ENCODE data around the gene MYBBP1A. TPM values are rescaled to one million over a fixed set of nuclear protein-coding genes. Genes with fewer than 3 reads are reported as not detected.

MYBBP1A gene
- total and polyA plus RNA-seq, 7 donors, result 28.5 to 63.2 (median 41.0) TPM

DNA sequence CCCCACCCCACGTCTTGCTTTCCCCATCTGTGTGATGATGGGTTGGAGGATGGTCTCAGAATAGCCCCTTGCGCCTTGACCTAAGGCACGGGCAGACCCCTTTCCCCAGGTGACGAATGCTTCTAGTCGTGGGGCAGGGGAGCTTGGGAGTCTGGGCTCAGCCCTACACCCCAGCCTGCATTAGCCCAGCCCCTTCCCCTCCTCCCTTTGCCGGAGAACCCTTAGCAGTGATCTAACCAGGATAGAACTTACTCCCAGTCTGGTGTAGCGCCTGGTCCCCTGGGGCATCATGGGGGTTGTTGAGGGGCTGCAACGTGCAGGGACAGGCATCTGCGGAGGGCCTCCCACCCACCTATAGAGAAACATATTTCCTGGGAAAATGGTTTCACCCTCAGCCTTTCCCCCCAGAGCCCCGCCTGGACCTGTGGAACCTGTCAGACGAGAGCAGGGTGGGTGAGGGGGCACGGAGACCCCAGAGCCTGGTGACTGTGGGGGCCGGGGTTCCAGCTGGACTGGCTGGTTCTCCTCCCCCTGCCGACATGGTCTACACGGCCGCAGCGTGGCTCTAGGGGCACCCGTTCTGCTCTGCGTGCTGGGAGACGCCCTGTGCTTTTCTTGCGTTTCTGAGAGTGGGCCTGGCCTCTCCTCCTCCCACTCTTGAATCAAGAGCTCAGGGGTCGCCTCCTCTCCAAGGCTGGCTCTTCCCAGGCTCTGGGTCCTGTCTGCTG, 33.9 kb upstream of the MYBBP1A start:
- H3K27me3 ChIP-seq (ENCODE audit: insufficient read depth in 3 of 3, low read length in 2 of 3), result no peaks in the 10 kb centered on the region
- H3K4me1 ChIP-seq, result peaks cover 44% of the 10 kb centered on the region
- ATAC-seq, result no peak
- DNase-seq, result peak in 1 of 2 donors; percentile 46
- peak overlapping the region; percentile 99 for H3K27ac ChIP-seq
- intact Hi-C loops (cut with DNase I), result no loop called here
- H3K36me3 ChIP-seq (ENCODE audit: insufficient read depth in 1 of 2, low read depth in 1 of 2), result peaks cover 0 to 30% of the 10 kb centered on the region in 2 donors
- TF ChIP-seq CTCF (IDR thresholded peaks at IDR 0.05), result no peak
- H3K4me3 ChIP-seq, result peak overlapping the region; percentile 81
- WGBS, 3 donors, result 73 to 83% (median 74%) methylated on average over 20 to 22 of the region's 22 CpGs
- H3K9me3 ChIP-seq, result no peaks in the 10 kb centered on the region

DNA sequence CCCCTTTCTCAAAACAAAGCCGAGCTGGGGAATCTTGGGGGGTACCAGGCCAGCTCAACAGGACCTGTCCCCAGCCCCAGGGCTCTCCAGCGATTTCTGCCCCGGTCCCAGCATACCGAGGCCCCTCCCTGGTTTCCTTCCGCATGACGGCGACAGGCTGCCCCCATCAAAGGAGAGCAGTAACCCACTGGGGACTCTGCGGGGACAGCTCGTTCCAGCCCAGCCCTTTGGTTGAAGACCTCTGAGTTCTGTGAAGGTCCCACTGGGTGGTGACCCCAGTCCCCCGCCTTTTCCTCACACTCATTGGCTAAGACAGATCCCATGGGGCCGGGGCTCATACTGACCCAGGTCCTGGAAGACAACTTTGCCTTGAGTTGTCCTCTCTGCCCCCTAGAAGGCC, 33.2 kb upstream of the MYBBP1A start:
- H3K4me3 ChIP-seq, result peak overlapping the region; percentile 81
- peak overlapping the region; percentile 99 for H3K27ac ChIP-seq
- no peak for TF ChIP-seq CTCF (IDR thresholded peaks at IDR 0.05)
- intact Hi-C loops (cut with DNase I), result no loop called here
- H3K36me3 ChIP-seq (ENCODE audit: insufficient read depth in 1 of 2, low read depth in 1 of 2), result peaks cover 0 to 23% of the 10 kb centered on the region in 2 donors
- peak in 1 of 2 donors; percentile 78 for DNase-seq
- ATAC-seq, result no peak
- no peaks in the 10 kb centered on the region for H3K9me3 ChIP-seq
- no peaks in the 10 kb centered on the region for H3K27me3 ChIP-seq (ENCODE audit: insufficient read depth in 3 of 3, low read length in 2 of 3)
- WGBS, 3 donors, result 49 to 70% (median 63%) methylated on average over 11 of the region's 11 CpGs
- peaks cover 45% of the 10 kb centered on the region for H3K4me1 ChIP-seq

DNA sequence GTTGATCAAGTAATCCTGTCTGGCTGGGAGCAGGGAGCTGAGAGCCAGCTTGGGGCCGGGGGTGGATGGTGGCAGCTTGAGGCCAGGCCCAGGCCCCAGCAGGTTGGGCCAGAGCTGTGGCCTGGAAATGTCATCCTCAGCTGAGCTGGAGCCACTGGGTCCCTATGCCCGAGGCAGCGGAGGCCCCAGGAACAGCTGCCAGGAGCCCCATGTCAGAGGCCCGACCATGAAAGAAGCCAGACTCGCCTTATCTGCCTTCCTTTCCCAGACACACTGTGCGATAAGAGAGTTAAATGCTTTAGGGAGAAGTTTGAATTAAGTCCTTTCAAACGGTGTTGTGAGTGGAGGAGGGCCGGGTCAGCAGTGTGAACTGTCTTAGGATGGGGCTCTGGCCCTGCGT, 32.6 kb upstream of the MYBBP1A start:
- peak in 1 of 4 donors; percentile 10 for ATAC-seq
- peak overlapping the region; percentile 81 for H3K4me3 ChIP-seq
- intact Hi-C loops (cut with DNase I), result loop anchor here in 1 of 2 donors (2.0 kb wide), 1 partner anchor 13 kb away; no protein-coding TSS in a partner anchor

GRCh38 chr17:4587195-4587594, 32.0 kb upstream of the MYBBP1A start:
- no peaks in the 10 kb centered on the region for H3K27me3 ChIP-seq (ENCODE audit: insufficient read depth in 3 of 3, low read length in 2 of 3)
- H3K36me3 ChIP-seq (ENCODE audit: insufficient read depth in 1 of 2, low read depth in 1 of 2), result peaks cover 0 to 11% of the 10 kb centered on the region in 2 donors
- no peaks in the 10 kb centered on the region for H3K9me3 ChIP-seq
- ATAC-seq (peak in 2 of 4 donors; percentile 4 to 5), DNase-seq (peak in 1 of 2 donors; percentile 68)
- peak overlapping the region; percentile 99 for H3K27ac ChIP-seq
- WGBS, 3 donors, result 38 to 69% (median 56%) methylated on average over 7 of the region's 7 CpGs
- no peak for TF ChIP-seq CTCF (IDR thresholded peaks at IDR 0.05)
- H3K4me3 ChIP-seq, result peak overlapping the region; percentile 81
- intact Hi-C loops (cut with DNase I), result loop anchor here in 1 of 2 donors (2.0 kb wide), 1 partner anchor 14 kb away; no protein-coding TSS in a partner anchor
- peaks cover 43% of the 10 kb centered on the region for H3K4me1 ChIP-seq

More for the DNA sequence above, 32.6 kb upstream of the MYBBP1A start:
- WGBS, 3 donors, result 32 to 64% (median 38%) methylated on average over 9 of the region's 9 CpGs
- Histone ChIP-seq H3K4me1 (peaks cover 45% of the 10 kb centered on the region), H3K9me3 (no peaks in the 10 kb centered on the region), H3K27me3 (ENCODE audit: insufficient read depth in 3 of 3, low read length in 2 of 3) (no peaks in the 10 kb centered on the region), H3K36me3 (ENCODE audit: insufficient read depth in 1 of 2, low read depth in 1 of 2) (peaks cover 0 to 17% of the 10 kb centered on the region in 2 donors), H3K27ac (peak overlapping the region; percentile 99)
- no peak for TF ChIP-seq CTCF (IDR thresholded peaks at IDR 0.05)
- DNase-seq, result peak in 1 of 2 donors; percentile 69

Data from psoas muscle (tissue), 8 donors.